Peyer's patch (tissue), 4 donors: ENCODE results near the gene RSU1. TPM values are rescaled to one million over a fixed set of nuclear protein-coding genes. Genes with fewer than 3 reads are reported as not detected.

Experiments
- DNase-seq, 3 donors: peaks; one replicate each; pipeline ENCODE4 v3.0.0-alpha.2; 2017 to 2019
- H3K27ac ChIP-seq, 4 donors: fragments of 200-600 bp; sonication (generic); one replicate each; pipeline ENCODE4 v1.5.1; 2016 to 2019
- H3K27me3 ChIP-seq, 2 donors: fragments of 200-600 bp; sonication (generic); one replicate each; pipeline ENCODE4 v1.5.1; 2019
- H3K36me3 ChIP-seq, 3 donors: fragments of 200-600 bp; sonication (generic); one replicate each; pipeline ENCODE4 v1.5.1; 2016 to 2019
- H3K4me1 ChIP-seq, 4 donors: fragments of 200-600 bp; sonication (generic); one replicate each; pipeline ENCODE4 v1.5.1; 2016 to 2019
- H3K4me3 ChIP-seq, 4 donors: fragments of 200-600 bp; sonication (generic); 1 replicate in 3 of 4; 2 replicates in 1 of 4; pipeline ENCODE4 v1.5.1; 2016 to 2019; ENCODE audit warnings: mild to moderate bottlenecking in 1 of 4
- H3K9me3 ChIP-seq, 4 donors: fragments of 200-600 bp; sonication (generic); one replicate each; pipeline ENCODE4 v1.5.1; 2016 to 2019; ENCODE audit warnings: mild to moderate bottlenecking in 1 of 4
- POLR2A ChIP-seq, 2 donors: fragments of 450-650 bp; IDR thresholded peaks; one replicate each; pipeline ENCODE4 v1.5.1; 2017; ENCODE audit warnings: antibody characterized with exemption in 2 of 2, mild to moderate bottlenecking in 2 of 2, moderate library complexity in 2 of 2
- total RNA-seq, 4 donors: library from RNA; depleted of rRNA; stranded (reverse); fragments of >200 nt; gene quantifications; one replicate each; pipeline ENCODE4 v1.1.0, GENCODE V29; 2016
- TF ChIP-seq, protein P1 (sequence below), 6 experiments: fragments of 450-650 bp in 4 of 6; fragments of 200-600 bp in 2 of 6; sonication (generic) in 1 of 6; IDR thresholded peaks; one replicate each; pipeline ENCODE4 v1.5.1; 2017 to 2019; ENCODE audit warnings: antibody characterized with exemption in 6 of 6, mild to moderate bottlenecking in 3 of 6, moderate library complexity in 1 of 6

RSU1 gene
- total RNA-seq, 4 donors from 2014 or later: 14.5 to 31.4 (median 23.5) TPM

DNA sequence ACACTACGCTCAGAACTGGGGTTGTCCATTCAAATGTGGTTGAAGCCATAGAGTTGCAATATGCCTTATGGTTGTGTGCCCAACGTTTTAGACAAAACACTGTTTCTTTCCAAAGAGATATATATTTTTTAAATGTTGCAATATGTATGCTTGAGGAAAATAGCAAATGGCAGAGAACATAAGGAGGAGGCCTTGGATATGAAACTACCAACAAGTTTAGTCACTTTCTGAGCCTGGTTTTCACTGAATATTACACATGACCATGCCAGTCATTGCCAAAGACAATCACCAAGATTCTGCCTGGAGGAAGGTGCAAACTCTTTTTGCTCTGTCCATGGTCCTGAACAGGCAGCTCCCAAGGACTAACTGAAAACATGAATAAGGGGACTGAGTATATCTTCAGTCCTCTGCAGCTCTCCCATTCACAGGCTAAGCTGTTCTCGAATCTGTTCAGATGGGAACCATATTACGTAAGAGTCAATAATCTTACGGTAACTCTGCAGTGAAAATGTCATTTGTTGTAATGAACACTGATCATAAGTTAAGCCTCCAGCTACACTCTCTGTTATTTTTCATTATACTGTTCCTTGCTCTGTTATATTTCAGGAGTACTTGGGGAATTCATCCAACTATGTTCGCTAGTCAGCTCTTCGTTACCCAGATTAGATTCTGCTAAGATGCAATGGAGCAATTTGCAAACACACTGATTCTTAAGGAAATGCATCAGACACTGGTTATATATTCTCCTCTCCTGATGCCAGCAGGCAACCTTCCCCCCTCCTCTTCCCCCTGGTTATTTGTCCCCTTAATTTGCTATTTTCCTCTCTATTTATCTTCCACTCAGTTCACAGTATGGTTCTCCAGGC, 204.9 kb downstream of the RSU1 start:
- Histone ChIP-seq H3K9me3 (peaks cover 0 to 4% (median 0%) of the 10 kb centered on the region in 4 donors), H3K27ac (no peak overlapping the region), H3K4me3 (no peak overlapping the region), H3K36me3 (no peaks in the 10 kb centered on the region), H3K4me1 (no peaks in the 10 kb centered on the region), H3K27me3 (no peaks in the 10 kb centered on the region)
- TF ChIP-seq, protein P1, sequence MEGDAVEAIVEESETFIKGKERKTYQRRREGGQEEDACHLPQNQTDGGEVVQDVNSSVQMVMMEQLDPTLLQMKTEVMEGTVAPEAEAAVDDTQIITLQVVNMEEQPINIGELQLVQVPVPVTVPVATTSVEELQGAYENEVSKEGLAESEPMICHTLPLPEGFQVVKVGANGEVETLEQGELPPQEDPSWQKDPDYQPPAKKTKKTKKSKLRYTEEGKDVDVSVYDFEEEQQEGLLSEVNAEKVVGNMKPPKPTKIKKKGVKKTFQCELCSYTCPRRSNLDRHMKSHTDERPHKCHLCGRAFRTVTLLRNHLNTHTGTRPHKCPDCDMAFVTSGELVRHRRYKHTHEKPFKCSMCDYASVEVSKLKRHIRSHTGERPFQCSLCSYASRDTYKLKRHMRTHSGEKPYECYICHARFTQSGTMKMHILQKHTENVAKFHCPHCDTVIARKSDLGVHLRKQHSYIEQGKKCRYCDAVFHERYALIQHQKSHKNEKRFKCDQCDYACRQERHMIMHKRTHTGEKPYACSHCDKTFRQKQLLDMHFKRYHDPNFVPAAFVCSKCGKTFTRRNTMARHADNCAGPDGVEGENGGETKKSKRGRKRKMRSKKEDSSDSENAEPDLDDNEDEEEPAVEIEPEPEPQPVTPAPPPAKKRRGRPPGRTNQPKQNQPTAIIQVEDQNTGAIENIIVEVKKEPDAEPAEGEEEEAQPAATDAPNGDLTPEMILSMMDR (IDR thresholded peaks at IDR 0.05): no peak
- no peak for TF ChIP-seq POLR2A (IDR thresholded peaks at IDR 0.05)
- DNase-seq: no peak

DNA sequence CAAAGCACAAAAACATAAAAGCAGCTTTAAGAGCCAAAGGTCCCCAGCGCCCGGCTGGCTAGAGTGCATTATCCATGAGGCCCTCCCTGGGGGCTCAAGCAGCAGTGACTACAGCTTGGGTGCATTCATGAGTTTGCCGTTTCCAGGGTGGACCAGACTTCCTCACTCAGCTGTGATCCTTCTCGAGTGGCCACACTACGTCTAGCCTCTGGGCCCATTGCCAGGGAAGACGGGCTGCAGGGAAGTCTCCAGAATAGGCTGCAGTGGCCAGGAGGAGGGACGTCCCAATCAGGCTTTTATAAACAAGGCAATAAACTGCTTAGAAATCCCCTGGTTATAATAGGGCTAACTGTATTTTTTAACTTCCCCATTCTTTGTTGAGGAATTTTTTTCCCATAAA, 206.2 kb downstream of the RSU1 start:
- no peaks in the 10 kb centered on the region for H3K36me3 ChIP-seq
- H3K27ac ChIP-seq: no peak overlapping the region
- no peak for DNase-seq

DNA sequence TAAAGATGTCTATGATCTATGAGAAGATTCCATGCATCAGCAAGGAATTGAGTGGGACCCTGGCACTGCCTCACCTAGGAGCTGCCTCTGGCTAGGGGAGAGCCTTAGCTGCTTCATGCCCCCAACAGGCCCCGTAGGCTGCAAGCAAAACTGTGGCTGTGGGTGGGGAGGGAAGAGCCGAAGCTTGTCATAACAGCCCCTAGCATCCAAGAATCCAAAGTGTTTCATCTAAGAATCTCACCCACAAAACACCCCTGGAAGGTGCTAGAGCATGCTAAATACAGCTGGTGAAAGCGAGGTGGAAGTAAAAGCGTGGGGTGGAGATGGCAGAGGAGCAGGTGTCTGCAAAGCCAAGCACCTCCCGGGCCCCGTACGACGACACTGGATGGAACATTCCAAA, 208.0 kb downstream of the RSU1 start:
- H3K27ac ChIP-seq: no peak overlapping the region
- no peaks in the 10 kb centered on the region for H3K9me3 ChIP-seq
- no peaks in the 10 kb centered on the region for H3K36me3 ChIP-seq
- H3K27me3 ChIP-seq: no peaks in the 10 kb centered on the region
- no peak overlapping the region for H3K4me3 ChIP-seq
- TF ChIP-seq, protein P1 (IDR thresholded peaks at IDR 0.05): no peak
- no peak for TF ChIP-seq POLR2A (IDR thresholded peaks at IDR 0.05)
- no peaks in the 10 kb centered on the region for H3K4me1 ChIP-seq
- no peak for DNase-seq

More for the DNA sequence above, 206.2 kb downstream of the RSU1 start:
- no peaks in the 10 kb centered on the region for H3K27me3 ChIP-seq
- H3K9me3 ChIP-seq: peaks cover 0 to 4% (median 0%) of the 10 kb centered on the region in 4 donors
- H3K4me1 ChIP-seq: no peaks in the 10 kb centered on the region
- TF ChIP-seq, protein P1 (IDR thresholded peaks at IDR 0.05): no peak
- no peak for TF ChIP-seq POLR2A (IDR thresholded peaks at IDR 0.05)
- no peak overlapping the region for H3K4me3 ChIP-seq

DNA sequence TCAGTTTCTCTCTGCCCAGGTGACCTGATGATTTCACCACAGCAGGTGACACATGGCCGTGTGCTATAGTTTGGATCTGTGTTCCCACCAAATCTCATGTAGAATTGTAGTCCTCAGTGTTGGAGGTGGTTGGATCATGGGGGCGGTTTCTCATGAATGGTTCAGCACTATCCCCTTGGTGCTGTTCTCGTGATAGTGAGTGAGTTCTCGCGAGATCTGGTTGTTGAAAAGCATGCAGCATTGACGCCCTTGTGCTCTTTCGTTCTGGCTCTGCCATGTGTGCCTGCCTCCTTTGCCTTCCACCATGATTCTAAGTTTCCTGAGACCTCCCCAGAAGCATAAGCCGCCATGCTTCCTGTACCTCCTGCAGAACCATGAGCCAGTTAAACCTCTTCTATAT, 210.3 kb downstream of the RSU1 start:
- TF ChIP-seq, protein P1 (IDR thresholded peaks at IDR 0.05): no peak
- no peak for TF ChIP-seq POLR2A (IDR thresholded peaks at IDR 0.05)

DNA sequence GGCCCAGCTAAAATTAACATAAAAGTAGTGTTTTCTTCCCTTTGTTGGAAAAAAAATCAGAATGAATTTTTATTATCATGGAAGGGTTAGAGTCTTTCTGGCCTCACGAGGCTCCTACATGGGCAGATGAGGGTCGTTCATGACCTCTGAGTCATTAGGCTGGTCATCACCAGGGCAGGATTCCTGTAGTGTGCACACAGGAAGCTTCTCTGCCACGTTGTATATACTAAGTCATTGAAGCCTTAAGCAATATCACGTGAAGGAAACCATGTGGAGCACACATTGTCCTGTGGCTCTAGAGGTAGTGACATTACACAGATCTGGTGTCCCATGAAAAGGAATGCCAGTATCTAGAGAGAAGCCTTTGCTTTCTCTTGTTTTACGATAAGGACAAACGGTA, 210.8 kb downstream of the RSU1 start:
- no peak overlapping the region for H3K27ac ChIP-seq
- TF ChIP-seq POLR2A (IDR thresholded peaks at IDR 0.05): no peak
- TF ChIP-seq, protein P1 (IDR thresholded peaks at IDR 0.05): no peak
- H3K4me3 ChIP-seq: no peak overlapping the region
- DNase-seq: no peak
- no peaks in the 10 kb centered on the region for H3K27me3 ChIP-seq
- no peaks in the 10 kb centered on the region for H3K4me1 ChIP-seq
- no peaks in the 10 kb centered on the region for H3K9me3 ChIP-seq
- H3K36me3 ChIP-seq: no peaks in the 10 kb centered on the region

More for the DNA sequence above, 210.3 kb downstream of the RSU1 start:
- Histone ChIP-seq H3K27me3 (no peaks in the 10 kb centered on the region), H3K4me1 (no peaks in the 10 kb centered on the region), H3K36me3 (no peaks in the 10 kb centered on the region), H3K9me3 (no peaks in the 10 kb centered on the region), H3K27ac (no peak overlapping the region), H3K4me3 (no peak overlapping the region)
- no peak for DNase-seq
